HL-60 (cell line): ENCODE results near the gene DZIP3.
"Not testable (repeated sequence)": the region's sequence is repeated elsewhere in the genome, so short reads cannot be mapped to it uniquely, and the experiment has no call there.

ENCODE experiments used
- DNase-seq, 2 experiments: peaks; one replicate each; pipeline ENCODE4 v3.0.0-alpha.2; 2010 to 2020; ENCODE audit warnings: low read depth in 1 of 2, low spot score in 1 of 2
- H3K27ac ChIP-seq: fragments of 250-450 bp; sonication (Bioruptor Pico); replicated peaks from 2 replicates; pipeline ENCODE4 v1.5.1; 2020; ENCODE audit warnings: mild to moderate bottlenecking, moderate library complexity
- H3K27me3 ChIP-seq: fragments of 250-450 bp; sonication (Bioruptor Pico); 2 replicates; pipeline ENCODE4 v1.5.1; 2021; ENCODE audit warnings: mild to moderate bottlenecking, moderate library complexity; ENCODE audit not compliant: insufficient read depth, poor library complexity, severe bottlenecking
- H3K4me3 ChIP-seq: replicated peaks from 2 replicates; pipeline ENCODE4 v1.5.1; 2011; ENCODE audit warnings: mild to moderate bottlenecking, control low read depth, low read length; ENCODE audit not compliant: insufficient read depth
- CTCF ChIP-seq: IDR thresholded peaks from one replicate; pipeline ENCODE4 v1.5.1; 2011; ENCODE audit warnings: low read length, control low read depth, inconsistent platforms; ENCODE audit not compliant: insufficient read depth
- GABPA ChIP-seq: IDR thresholded peaks from 2 replicates; pipeline ENCODE4 v1.6.1; 2012; ENCODE audit warnings: low read depth
- POLR2AphosphoS5 ChIP-seq: IDR thresholded peaks from 2 replicates; pipeline ENCODE4 v1.6.1; 2012; ENCODE audit warnings: low read depth
- REST ChIP-seq: IDR thresholded peaks from 2 replicates; pipeline ENCODE4 v1.6.1; 2012; ENCODE audit warnings: low read depth; ENCODE audit not compliant: insufficient replicate concordance
- SPI1 ChIP-seq: IDR thresholded peaks from 2 replicates; pipeline ENCODE4 v1.6.1; 2012; ENCODE audit warnings: low read depth, mild to moderate bottlenecking, borderline replicate concordance

Gene DZIP3

GRCh38 chr3:108645364-108645763, 55.8 kb downstream of the DZIP3 start:
- Histone ChIP-seq H3K4me3 (no peak overlapping the region), H3K27me3 (no peaks in the 10 kb centered on the region), H3K27ac (no peak overlapping the region)
- no peak for DNase-seq
- TF ChIP-seq CTCF = no peak
- TF ChIP-seq REST = no peak
- no peak for TF ChIP-seq GABPA
- no peak for TF ChIP-seq POLR2AphosphoS5
- TF ChIP-seq SPI1 = no peak

- not testable (repeated sequence) for H3K27me3 ChIP-seq, H3K27ac ChIP-seq, DNase-seq, H3K4me3 ChIP-seq
Observed at GRCh38 chr3:108655664-108656063, 66.1 kb downstream of the DZIP3 start.

GRCh38 chr3:108661699-108662098, 72.2 kb downstream of the DZIP3 start:
- DNase-seq = no peak
- TF ChIP-seq REST (no peak), GABPA (no peak), SPI1 (no peak), CTCF (no peak), POLR2AphosphoS5 (no peak)
- Histone ChIP-seq H3K27me3 (no peaks in the 10 kb centered on the region), H3K4me3 (no peak overlapping the region), H3K27ac (no peak overlapping the region)

GRCh38 chr3:108662142-108662738, 72.7 kb downstream of the DZIP3 start:
- no peaks in the 10 kb centered on the region for H3K27me3 ChIP-seq
- no peak overlapping the region for H3K27ac ChIP-seq
- no peak overlapping the region for H3K4me3 ChIP-seq
- DNase-seq = peak; percentile 20 to 52
- TF ChIP-seq REST (no peak), POLR2AphosphoS5 (no peak), SPI1 (no peak), GABPA (no peak), CTCF (peak; percentile 34)
